ENCODE measurements around the gene SPOCK1.

SPOCK1 gene

GRCh38 chr5:137070521-137070920 is 428.6 kb downstream of the SPOCK1 start:
- no peaks in the 10 kb centered on the region for H3K36me3 ChIP-seq
- no peaks in the 10 kb centered on the region for H3K9me3 ChIP-seq
- no peaks in the 10 kb centered on the region for H3K27me3 ChIP-seq
- H3K4me3 ChIP-seq (ENCODE audit: low read depth, low read length) = no peak overlapping the region
- H3K4me1 ChIP-seq = no peaks in the 10 kb centered on the region
- DNase-seq = no peak
- TF ChIP-seq CTCF (IDR thresholded peaks at IDR 0.05; ENCODE audit: low read depth, low read length) = no peak

GRCh38 chr5:137069358-137069757 is 429.8 kb downstream of the SPOCK1 start:
- Histone ChIP-seq H3K4me3 (ENCODE audit: low read depth, low read length) (no peak overlapping the region), H3K36me3 (no peaks in the 10 kb centered on the region), H3K4me1 (no peaks in the 10 kb centered on the region), H3K9me3 (no peaks in the 10 kb centered on the region), H3K27me3 (no peaks in the 10 kb centered on the region)
- no peak for TF ChIP-seq CTCF (IDR thresholded peaks at IDR 0.05; ENCODE audit: low read depth, low read length)
- no peak for DNase-seq

GRCh38 chr5:137061382-137061781 is 437.7 kb downstream of the SPOCK1 start:
- no peak for DNase-seq
- Histone ChIP-seq H3K9me3 (no peaks in the 10 kb centered on the region), H3K27me3 (no peaks in the 10 kb centered on the region), H3K4me1 (no peaks in the 10 kb centered on the region), H3K4me3 (ENCODE audit: low read depth, low read length) (no peak overlapping the region), H3K36me3 (no peaks in the 10 kb centered on the region)
- no peak for TF ChIP-seq CTCF (IDR thresholded peaks at IDR 0.05; ENCODE audit: low read depth, low read length)

GRCh38 chr5:137058089-137058488 is 441.0 kb downstream of the SPOCK1 start:
- TF ChIP-seq CTCF (IDR thresholded peaks at IDR 0.05; ENCODE audit: low read depth, low read length) = no peak
- Histone ChIP-seq H3K9me3 (no peaks in the 10 kb centered on the region), H3K36me3 (no peaks in the 10 kb centered on the region), H3K27me3 (no peaks in the 10 kb centered on the region), H3K4me1 (no peaks in the 10 kb centered on the region), H3K4me3 (ENCODE audit: low read depth, low read length) (no peak overlapping the region)
- DNase-seq = no peak

GRCh38 chr5:137056676-137057075 is 442.4 kb downstream of the SPOCK1 start:
- DNase-seq = no peak
- H3K4me1 ChIP-seq = no peaks in the 10 kb centered on the region
- H3K9me3 ChIP-seq = no peaks in the 10 kb centered on the region
- no peaks in the 10 kb centered on the region for H3K36me3 ChIP-seq
- no peak for TF ChIP-seq CTCF (IDR thresholded peaks at IDR 0.05; ENCODE audit: low read depth, low read length)
- H3K4me3 ChIP-seq (ENCODE audit: low read depth, low read length) = no peak overlapping the region
- no peaks in the 10 kb centered on the region for H3K27me3 ChIP-seq

- no peak for DNase-seq
- H3K36me3 ChIP-seq = no peaks in the 10 kb centered on the region
- no peak overlapping the region for H3K4me3 ChIP-seq (ENCODE audit: low read depth, low read length)
- no peaks in the 10 kb centered on the region for H3K27me3 ChIP-seq
- no peaks in the 10 kb centered on the region for H3K4me1 ChIP-seq
- no peaks in the 10 kb centered on the region for H3K9me3 ChIP-seq
- TF ChIP-seq CTCF (IDR thresholded peaks at IDR 0.05; ENCODE audit: low read depth, low read length) = no peak
These were observed 443.8 kb downstream of the SPOCK1 start for GRCh38 chr5:137055271-137055872.

Data from BE2C (cell line).